Measurements from ENCODE around the gene HOXA3.

HOXA3 gene

DNA sequence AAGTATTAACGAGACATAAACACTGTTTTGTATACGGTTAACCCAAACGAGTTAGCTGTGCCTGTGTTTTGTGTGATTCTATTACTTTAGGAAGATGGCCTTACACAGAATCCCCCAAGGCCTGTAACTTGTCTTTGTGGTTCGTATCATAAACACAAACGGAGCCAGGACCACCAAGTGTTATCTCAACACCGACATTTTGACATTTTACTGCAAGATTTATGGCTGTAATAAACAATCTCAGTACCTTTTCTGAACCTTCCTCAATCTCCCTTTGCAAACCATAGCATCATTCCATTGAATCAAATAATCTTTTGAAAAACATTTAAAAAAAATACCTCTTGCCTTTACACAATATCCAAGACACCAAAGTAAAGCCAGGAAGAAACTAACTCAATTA is 19.4 kb downstream of the HOXA3 start:
- Histone ChIP-seq H3K56ac (ENCODE audit: low read length) (no peak overlapping the region), H3K9ac (ENCODE audit: low read length) (no peak overlapping the region)
- no peak for DNase-seq

DNA sequence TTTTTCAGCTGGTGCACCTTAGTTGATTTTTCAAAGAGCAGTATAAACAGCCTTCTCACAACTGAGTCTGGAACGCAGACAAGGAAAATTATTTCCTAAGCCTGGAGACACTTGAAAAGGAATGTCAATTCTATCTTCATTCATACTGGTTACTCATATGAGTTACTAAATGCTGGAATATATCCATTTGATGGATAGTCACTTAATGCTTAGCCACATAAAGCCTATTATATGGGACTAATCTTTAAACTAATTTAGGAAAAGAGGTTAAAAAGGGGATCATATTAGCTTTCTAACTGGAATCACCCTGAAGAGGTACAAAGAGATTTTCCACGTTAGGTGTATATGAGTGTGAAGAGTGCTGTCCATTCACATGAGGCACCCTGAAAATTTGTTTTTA is 20.2 kb downstream of the HOXA3 start:
- Histone ChIP-seq H3K27me3 (ENCODE audit: insufficient read depth, low read length, poor library complexity) (peaks cover 88% of the 10 kb centered on the region), H3K4me1 (ENCODE audit: control insufficient read depth, low read depth, low read length) (no peaks in the 10 kb centered on the region), H3K9ac (ENCODE audit: low read length) (no peak overlapping the region), H2BK120ac (ENCODE audit: low read depth, low read length) (no peak overlapping the region), H3K18ac (ENCODE audit: low read length) (no peak overlapping the region), H2BK15ac (replicated peaks; ENCODE audit: low read depth) (no peak overlapping the region), H4K5ac (ENCODE audit: low read length) (no peak overlapping the region), H3K4me2 (ENCODE audit: low read length) (no peak overlapping the region), H3K36me3 (ENCODE audit: control insufficient read depth, insufficient read depth, low read length) (no peaks in the 10 kb centered on the region), H3K79me2 (ENCODE audit: control insufficient read depth, insufficient read depth, low read length) (no peaks in the 10 kb centered on the region), H3K56ac (ENCODE audit: low read length) (no peak overlapping the region), H2AK5ac (ENCODE audit: low read length) (no peak overlapping the region), H3K4me3 (ENCODE audit: low read length) (no peak overlapping the region), H2BK5ac (ENCODE audit: low read length) (no peak overlapping the region), H4K8ac (ENCODE audit: low read depth, low read length) (no peak overlapping the region), H3K79me1 (ENCODE audit: low read length) (no peaks in the 10 kb centered on the region), H3K23ac (ENCODE audit: low read length) (no peak overlapping the region), H3K4ac (ENCODE audit: low read depth, low read length) (no peak overlapping the region), H3K27ac (ENCODE audit: low read depth, low read length) (no peak overlapping the region)
- no peak for DNase-seq
- no CpG with 5 or more reads among the region's 2 CpGs for WGBS (ENCODE audit: extremely low coverage, insufficient coverage, low lambda C conversion rate)

More for the DNA sequence above, 19.4 kb downstream of the HOXA3 start:
- Histone ChIP-seq H3K4me1 (ENCODE audit: control insufficient read depth, low read depth, low read length) (no peaks in the 10 kb centered on the region), H3K36me3 (ENCODE audit: control insufficient read depth, insufficient read depth, low read length) (no peaks in the 10 kb centered on the region), H3K27me3 (ENCODE audit: insufficient read depth, low read length, poor library complexity) (peaks cover 88% of the 10 kb centered on the region), H3K23ac (ENCODE audit: low read length) (no peak overlapping the region), H3K79me2 (ENCODE audit: control insufficient read depth, insufficient read depth, low read length) (no peaks in the 10 kb centered on the region), H3K4me3 (ENCODE audit: low read length) (no peak overlapping the region), H2BK15ac (replicated peaks; ENCODE audit: low read depth) (no peak overlapping the region), H2BK120ac (ENCODE audit: low read depth, low read length) (no peak overlapping the region), H2BK5ac (ENCODE audit: low read length) (no peak overlapping the region), H2AK5ac (ENCODE audit: low read length) (no peak overlapping the region), H3K4ac (ENCODE audit: low read depth, low read length) (no peak overlapping the region), H3K4me2 (ENCODE audit: low read length) (no peak overlapping the region), H3K79me1 (ENCODE audit: low read length) (no peaks in the 10 kb centered on the region), H3K27ac (ENCODE audit: low read depth, low read length) (no peak overlapping the region), H3K18ac (ENCODE audit: low read length) (no peak overlapping the region), H4K8ac (ENCODE audit: low read depth, low read length) (no peak overlapping the region), H4K5ac (ENCODE audit: low read length) (no peak overlapping the region)
- no CpG with 5 or more reads among the region's 6 CpGs for WGBS (ENCODE audit: extremely low coverage, insufficient coverage, low lambda C conversion rate)

DNA sequence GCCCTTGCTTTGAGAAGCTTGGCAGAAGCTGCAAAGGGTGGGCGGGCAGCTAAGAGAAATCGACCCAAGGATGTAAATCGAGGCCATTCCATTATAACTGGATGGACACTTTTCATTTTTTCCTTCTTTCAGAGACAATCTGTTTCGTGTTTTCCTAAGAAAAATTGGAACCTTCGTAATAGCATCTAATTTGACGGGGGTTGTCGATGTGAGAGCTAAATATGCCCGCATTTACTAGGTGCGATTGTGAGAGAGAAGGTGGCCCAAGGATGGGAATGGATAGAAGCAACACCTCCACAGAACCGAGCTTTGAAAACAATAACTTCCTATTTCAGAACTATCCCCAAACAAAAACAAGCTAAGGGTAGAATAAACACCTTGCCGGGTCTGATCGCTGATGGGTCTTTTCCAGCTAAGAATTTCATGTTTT is 21.0 kb downstream of the HOXA3 start:
- Histone ChIP-seq H3K4me3 (ENCODE audit: low read length) (no peak overlapping the region), H4K5ac (ENCODE audit: low read length) (no peak overlapping the region), H4K8ac (ENCODE audit: low read depth, low read length) (no peak overlapping the region), H2BK5ac (ENCODE audit: low read length) (no peak overlapping the region), H3K18ac (ENCODE audit: low read length) (no peak overlapping the region), H3K36me3 (ENCODE audit: control insufficient read depth, insufficient read depth, low read length) (no peaks in the 10 kb centered on the region), H3K27me3 (ENCODE audit: insufficient read depth, low read length, poor library complexity) (peaks cover 88% of the 10 kb centered on the region), H3K4ac (ENCODE audit: low read depth, low read length) (no peak overlapping the region), H3K27ac (ENCODE audit: low read depth, low read length) (no peak overlapping the region), H3K4me1 (ENCODE audit: control insufficient read depth, low read depth, low read length) (no peaks in the 10 kb centered on the region), H2BK15ac (replicated peaks; ENCODE audit: low read depth) (no peak overlapping the region), H3K4me2 (ENCODE audit: low read length) (peak overlapping the region; percentile 89), H3K56ac (ENCODE audit: low read length) (peak overlapping the region; percentile 73), H3K9ac (ENCODE audit: low read length) (peak overlapping the region; percentile 41), H3K23ac (ENCODE audit: low read length) (no peak overlapping the region), H3K79me2 (ENCODE audit: control insufficient read depth, insufficient read depth, low read length) (no peaks in the 10 kb centered on the region), H3K79me1 (ENCODE audit: low read length) (no peaks in the 10 kb centered on the region), H2AK5ac (ENCODE audit: low read length) (no peak overlapping the region), H2BK120ac (ENCODE audit: low read depth, low read length) (no peak overlapping the region)
- no CpG with 5 or more reads among the region's 12 CpGs for WGBS (ENCODE audit: extremely low coverage, insufficient coverage, low lambda C conversion rate)
- no peak for DNase-seq

DNA sequence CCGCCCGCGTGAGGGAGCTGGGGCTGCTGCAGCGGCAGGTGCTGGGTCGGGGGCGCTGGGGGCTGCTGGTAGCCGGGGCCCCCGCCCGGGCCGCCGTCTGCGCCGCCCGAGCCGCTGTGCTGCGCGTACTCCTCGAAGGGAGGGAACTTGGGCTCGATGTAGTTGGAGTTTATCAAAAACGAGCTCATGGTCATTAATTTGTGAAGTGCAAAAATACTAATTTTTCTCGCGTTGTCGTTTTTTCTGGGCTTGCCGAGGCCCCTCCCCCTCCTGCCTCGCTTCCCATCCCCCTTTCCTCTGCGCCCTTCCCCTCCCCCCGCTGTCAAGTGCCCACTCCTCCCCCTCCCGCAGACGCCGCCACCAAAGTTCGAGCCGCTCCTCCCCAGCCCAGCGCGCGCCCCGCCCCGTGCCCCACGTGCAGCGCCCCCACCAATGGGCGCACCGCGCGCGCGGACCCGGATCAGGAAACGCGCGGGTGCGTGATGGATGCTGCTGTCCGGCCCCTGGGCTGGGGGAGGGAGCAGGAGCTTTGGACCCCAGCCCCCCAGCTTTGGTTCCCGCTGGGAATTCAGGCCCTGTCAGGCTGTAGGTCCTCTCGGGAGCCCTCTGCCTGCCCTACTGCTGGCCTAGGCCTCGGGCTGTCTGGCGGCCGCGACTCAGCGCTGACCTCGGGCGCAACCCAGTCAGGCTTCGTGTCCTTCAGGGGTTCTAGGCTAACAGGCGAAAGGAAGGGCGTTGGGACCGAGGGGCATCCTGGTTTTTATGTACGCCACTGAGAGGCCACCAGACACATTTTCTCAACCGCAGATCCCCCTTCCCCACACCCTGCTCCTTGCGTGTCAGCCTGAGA is 21.6 kb downstream of the HOXA3 start, which contains the start of gene HOXA4:
TSS of gene HOXA4 (minus strand) at position 218 of the 850 bp plus-strand sequence. CDS start at position 194, 24 bp downstream.
- peaks cover 89% of the 10 kb centered on the region for H3K27me3 ChIP-seq (ENCODE audit: insufficient read depth, low read length, poor library complexity)
- H3K18ac ChIP-seq (ENCODE audit: low read length) = no peak within 1 kb of the TSS
- no peak within 1 kb of the TSS for H2BK15ac ChIP-seq (replicated peaks; ENCODE audit: low read depth)
- H2BK5ac ChIP-seq (ENCODE audit: low read length) = no peak within 1 kb of the TSS
- H3K9ac ChIP-seq (ENCODE audit: low read length) = peak within 1 kb of the TSS; percentile 41
- peak within 1 kb of the TSS; percentile 73 for H3K56ac ChIP-seq (ENCODE audit: low read length)
- H3K79me2 ChIP-seq (ENCODE audit: control insufficient read depth, insufficient read depth, low read length) = no peaks in the 10 kb centered on the region
- H4K8ac ChIP-seq (ENCODE audit: low read depth, low read length) = no peak within 1 kb of the TSS
- no peak within 1 kb of the TSS for H2BK120ac ChIP-seq (ENCODE audit: low read depth, low read length)
- no peak within 1 kb of the TSS for H2AK5ac ChIP-seq (ENCODE audit: low read length)
- no peaks in the 10 kb centered on the region for H3K79me1 ChIP-seq (ENCODE audit: low read length)
- DNase-seq = peak; percentile 86
- H3K4me1 ChIP-seq (ENCODE audit: control insufficient read depth, low read depth, low read length) = no peaks in the 10 kb centered on the region
- H3K27ac ChIP-seq (ENCODE audit: low read depth, low read length) = no peak within 1 kb of the TSS
- no peaks in the 10 kb centered on the region for H3K36me3 ChIP-seq (ENCODE audit: control insufficient read depth, insufficient read depth, low read length)
- H3K4ac ChIP-seq (ENCODE audit: low read depth, low read length) = no peak within 1 kb of the TSS
- no CpG with 5 or more reads among the region's 67 CpGs for WGBS (ENCODE audit: extremely low coverage, insufficient coverage, low lambda C conversion rate)
- peak within 1 kb of the TSS; percentile 51 for H3K4me3 ChIP-seq (ENCODE audit: low read length)
- H3K4me2 ChIP-seq (ENCODE audit: low read length) = peak within 1 kb of the TSS; percentile 89
- H3K23ac ChIP-seq (ENCODE audit: low read length) = no peak within 1 kb of the TSS
- H4K5ac ChIP-seq (ENCODE audit: low read length) = no peak within 1 kb of the TSS

DNA sequence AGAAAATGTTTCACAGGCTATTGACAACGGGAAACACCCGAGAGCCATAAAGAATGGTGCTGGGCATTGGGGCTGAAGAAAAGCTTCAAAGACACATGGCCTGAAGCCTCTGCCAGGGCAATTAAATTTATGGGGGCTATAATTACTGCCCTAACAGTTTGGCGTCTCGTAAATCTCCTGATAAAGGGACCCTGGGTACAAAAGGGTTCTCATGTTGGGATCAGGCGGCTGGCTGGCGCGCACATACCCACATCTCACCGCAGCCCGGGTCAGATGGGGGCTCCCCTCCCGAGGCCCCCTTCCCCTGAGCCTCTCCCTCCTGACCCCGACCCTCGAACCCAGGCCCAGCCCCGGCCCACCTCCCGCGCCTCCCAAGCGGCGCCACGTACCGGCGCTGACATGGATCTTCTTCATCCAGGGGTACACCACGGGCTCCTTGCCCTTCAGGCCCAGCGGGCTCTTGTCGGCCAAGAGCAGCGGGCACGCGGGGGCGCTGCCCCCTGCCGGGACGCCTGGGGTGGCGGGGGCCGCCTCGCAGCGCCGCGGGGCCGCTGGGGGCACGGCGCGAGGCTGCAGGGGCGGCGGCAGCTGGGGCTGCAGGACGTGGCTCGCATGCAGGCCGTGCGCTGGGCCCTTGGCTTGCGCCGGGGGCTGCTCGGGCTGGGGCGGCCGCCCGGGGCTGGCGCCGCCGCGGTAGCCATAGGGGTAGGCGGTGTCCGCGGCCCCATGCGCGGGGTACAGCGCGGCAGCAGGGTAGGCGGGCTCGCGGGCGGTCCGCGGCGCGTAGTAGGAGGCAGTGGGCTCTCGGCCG is 22.4 kb downstream of the HOXA3 start:
- H3K27me3 ChIP-seq (ENCODE audit: insufficient read depth, low read length, poor library complexity) = peaks cover 89% of the 10 kb centered on the region
- no peak overlapping the region for H3K4me3 ChIP-seq (ENCODE audit: low read length)
- no peaks in the 10 kb centered on the region for H3K36me3 ChIP-seq (ENCODE audit: control insufficient read depth, insufficient read depth, low read length)
- no CpG with 5 or more reads among the region's 72 CpGs for WGBS (ENCODE audit: extremely low coverage, insufficient coverage, low lambda C conversion rate)
- H3K9ac ChIP-seq (ENCODE audit: low read length) = no peak overlapping the region
- H2BK5ac ChIP-seq (ENCODE audit: low read length) = no peak overlapping the region
- no peak overlapping the region for H2AK5ac ChIP-seq (ENCODE audit: low read length)
- no peak overlapping the region for H2BK15ac ChIP-seq (replicated peaks; ENCODE audit: low read depth)
- DNase-seq = no peak
- H4K8ac ChIP-seq (ENCODE audit: low read depth, low read length) = no peak overlapping the region
- peak overlapping the region; percentile 40 for H3K4me2 ChIP-seq (ENCODE audit: low read length)
- no peaks in the 10 kb centered on the region for H3K79me2 ChIP-seq (ENCODE audit: control insufficient read depth, insufficient read depth, low read length)
- no peak overlapping the region for H3K27ac ChIP-seq (ENCODE audit: low read depth, low read length)
- H4K5ac ChIP-seq (ENCODE audit: low read length) = no peak overlapping the region
- H3K4ac ChIP-seq (ENCODE audit: low read depth, low read length) = no peak overlapping the region
- H3K56ac ChIP-seq (ENCODE audit: low read length) = no peak overlapping the region
- H3K23ac ChIP-seq (ENCODE audit: low read length) = no peak overlapping the region
- no peaks in the 10 kb centered on the region for H3K79me1 ChIP-seq (ENCODE audit: low read length)
- no peaks in the 10 kb centered on the region for H3K4me1 ChIP-seq (ENCODE audit: control insufficient read depth, low read depth, low read length)
- H3K18ac ChIP-seq (ENCODE audit: low read length) = no peak overlapping the region
- no peak overlapping the region for H2BK120ac ChIP-seq (ENCODE audit: low read depth, low read length)

Measured in mesendoderm (in vitro differentiated cells).